ENCODE measurements around the gene ETV1.

The ETV1 gene

GRCh38 chr7:13986208-13986607 lies 3.3 kb downstream of the ETV1 start:
- DNase-seq: no peak

GRCh38 chr7:13984831-13985685 lies 4.4 kb downstream of the ETV1 start:
- no peak for DNase-seq

GRCh38 chr7:13984061-13984460 lies 5.4 kb downstream of the ETV1 start:
- no peak for DNase-seq

- DNase-seq: no peak
Observed at GRCh38 chr7:13982940-13983677, 6.4 kb downstream of the ETV1 start.

- DNase-seq: no peak
Observed at GRCh38 chr7:13981070-13981469, 8.4 kb downstream of the ETV1 start.

- no peak for DNase-seq
Observed at GRCh38 chr7:13980474-13980873, 9.0 kb downstream of the ETV1 start.

- no peak for DNase-seq
Observed at GRCh38 chr7:13979671-13980435, 9.6 kb downstream of the ETV1 start.

- no peak for DNase-seq
Observed at GRCh38 chr7:13976594-13976993, 12.9 kb downstream of the ETV1 start.

- DNase-seq: no peak
Observed at GRCh38 chr7:13965077-13965476, 24.4 kb downstream of the ETV1 start.

- no peak for DNase-seq
Observed at GRCh38 chr7:13963925-13964324, 25.5 kb downstream of the ETV1 start.

- DNase-seq: no peak
Observed at GRCh38 chr7:13955494-13955893, 34.0 kb downstream of the ETV1 start.

GRCh38 chr7:13953368-13953767 lies 36.1 kb downstream of the ETV1 start:
- DNase-seq: no peak

- no peak for DNase-seq
Observed at GRCh38 chr7:13952921-13953320, 36.5 kb downstream of the ETV1 start.

- DNase-seq: no peak
Observed at GRCh38 chr7:13949939-13950338, 39.5 kb downstream of the ETV1 start.

GRCh38 chr7:13949445-13949844 lies 40.0 kb downstream of the ETV1 start:
- peak; percentile 41 to 92 (median 83) for DNase-seq

- DNase-seq: no peak
Observed at GRCh38 chr7:13948019-13948801, 41.3 kb downstream of the ETV1 start.

- no peak for DNase-seq
Observed at GRCh38 chr7:13947535-13947934, 41.9 kb downstream of the ETV1 start.

- no peak for DNase-seq
Observed at GRCh38 chr7:13946181-13946580, 43.3 kb downstream of the ETV1 start.

GRCh38 chr7:13945670-13946069 lies 43.8 kb downstream of the ETV1 start:
- DNase-seq: peak in 1 of 3 experiments; percentile 16

GRCh38 chr7:13933536-13933935 lies 55.9 kb downstream of the ETV1 start:
- no peak for DNase-seq

- DNase-seq: no peak
Observed at GRCh38 chr7:13933091-13933490, 56.4 kb downstream of the ETV1 start.

- DNase-seq: no peak
Observed at GRCh38 chr7:13932131-13932530, 57.3 kb downstream of the ETV1 start.

GRCh38 chr7:13921062-13921461 lies 68.4 kb downstream of the ETV1 start:
- DNase-seq: no peak

All from NCI-H1417 (cell line).